Measurements from ENCODE around the gene SYN1. TPM values are rescaled to one million over a fixed set of nuclear protein-coding genes. Genes with fewer than 3 reads are reported as not detected.

Gene SYN1
- total RNA-seq, 1 experiment from 2014 or later: 11.7 TPM

- H3K79me1 ChIP-seq (ENCODE audit: insufficient read depth, low read depth, low read length, poor library complexity, severe bottlenecking): no peaks in the 10 kb centered on the region
- TF ChIP-seq CTCF (conservative IDR thresholded peaks at IDR 0.05): no peak
- no peaks in the 10 kb centered on the region; the same call in 1 of the 2 replicates for H3K27me3 Mint-ChIP-seq (ENCODE audit: low read depth)
- no peak overlapping the region for H3K4me2 ChIP-seq (ENCODE audit: insufficient read depth, insufficient read length, low read length)
- no peak for DNase-seq
- no peak overlapping the region for H2BK120ac ChIP-seq (ENCODE audit: low read depth, low read length, poor library complexity, severe bottlenecking)
- peaks cover 42% of the 10 kb centered on the region for H3K9me3 ChIP-seq (ENCODE audit: control insufficient read depth, low read depth, low read length)
- no peak overlapping the region for H3K9ac ChIP-seq (ENCODE audit: extremely low read depth, insufficient read length, low read length)
- H3K23me2 ChIP-seq (ENCODE audit: insufficient read length, low read depth, low read length, poor library complexity, severe bottlenecking): no peaks in the 10 kb centered on the region
- H3K4me3 Mint-ChIP-seq: no peak overlapping the region
- H3K27ac Mint-ChIP-seq: no peak overlapping the region
- H2BK20ac ChIP-seq (ENCODE audit: low read depth, low read length, poor library complexity, severe bottlenecking): no peak overlapping the region
- H3K4me1 Mint-ChIP-seq: peaks cover 11 to 26% of the 10 kb centered on the region in 2 experiments
- no peak overlapping the region for H3K14ac ChIP-seq (ENCODE audit: insufficient read depth, low read length)
- no peak overlapping the region for H4K8ac ChIP-seq (replicated peaks; ENCODE audit: insufficient read length, low read depth, low read length)
- H4K5ac ChIP-seq (ENCODE audit: insufficient read length, low read depth, low read length): no peak overlapping the region
- H3K4me1 ChIP-seq (ENCODE audit: insufficient read depth, low read length): no peaks in the 10 kb centered on the region; the same call in 1 of the 2 replicates
- H4K20me1 ChIP-seq (ENCODE audit: control insufficient read depth, insufficient read depth, insufficient read length): no peaks in the 10 kb centered on the region
- peaks cover 5 to 19% (median 9%) of the 10 kb centered on the region in 3 experiments for H3K36me3 Mint-ChIP-seq (ENCODE audit: insufficient read depth in 1 of 3, low read depth in 3 of 3)
- H2AFZ ChIP-seq (ENCODE audit: low read length): no peak overlapping the region
- H2AK5ac ChIP-seq (ENCODE audit: insufficient read length, low read length): no peak overlapping the region
- H3K9me3 Mint-ChIP-seq: peaks cover 79 to 83% of the 10 kb centered on the region in 2 experiments
- no peak overlapping the region for H4K91ac ChIP-seq (ENCODE audit: insufficient read length, low read depth, low read length)
- H3K18ac ChIP-seq (ENCODE audit: insufficient read length, low read depth, low read length): no peak overlapping the region
- WGBS (ENCODE audit: extremely low coverage, insufficient read length, low lambda C conversion rate): no CpG with 5 or more reads among the region's 2 CpGs
- H3K4ac ChIP-seq (ENCODE audit: low read depth, low read length): no peak overlapping the region
- no peak overlapping the region for H3K27ac ChIP-seq (ENCODE audit: insufficient read length, low read depth, low read length)
- no peak overlapping the region for H3T11ph ChIP-seq (ENCODE audit: low read length)
- no peaks in the 10 kb centered on the region for H3K79me2 ChIP-seq (ENCODE audit: insufficient read depth, low read length)
- H2BK12ac ChIP-seq (ENCODE audit: insufficient read length, low read depth, low read length): no peak overlapping the region
- H2BK15ac ChIP-seq (ENCODE audit: low read depth, low read length): no peak overlapping the region
- no peak overlapping the region for H3K56ac ChIP-seq (ENCODE audit: insufficient read length, low read depth, low read length)
- H3K23ac ChIP-seq (ENCODE audit: insufficient read length, low read depth, low read length): no peak overlapping the region
- no peaks in the 10 kb centered on the region for H3K27me3 ChIP-seq (ENCODE audit: insufficient read depth, low read length)
- no peak overlapping the region for H2BK5ac ChIP-seq (ENCODE audit: insufficient read length, low read length)
These were observed 8.2 kb downstream of the SYN1 start for GRCh38 chrX:47611489-47611888.
